HG02798 (cell line): ENCODE results near the gene CITED2.
A peak's percentile ranks its signal among the peaks of the same experiment; 100 is the strongest.

Experiments
- ATAC-seq: cut with Tn5 transposase; IDR thresholded peaks from one replicate; pipeline ENCODE4 v1.9.1; 2021; ENCODE audit warnings: mild to moderate bottlenecking; ENCODE audit not compliant: unreplicated experiment, poor library complexity

Gene CITED2

GRCh38 chr6:139388384-139388783, 13.9 kb upstream of the CITED2 start:
- ATAC-seq: no peak

GRCh38 chr6:139386404-139386803, 12.0 kb upstream of the CITED2 start:
- no peak for ATAC-seq

- ATAC-seq: no peak
These were observed 6.9 kb upstream of the CITED2 start for GRCh38 chr6:139381216-139381865.

- no peak for ATAC-seq
These were observed 6.2 kb upstream of the CITED2 start for GRCh38 chr6:139380611-139381010.

GRCh38 chr6:139380168-139380567, 5.7 kb upstream of the CITED2 start:
- ATAC-seq: no peak

- ATAC-seq: no peak
These were observed 4.5 kb upstream of the CITED2 start for GRCh38 chr6:139378882-139379341.

- ATAC-seq: no peak
These were observed 3.8 kb upstream of the CITED2 start for GRCh38 chr6:139378226-139378625.

- ATAC-seq: no peak
These were observed 2.3 kb upstream of the CITED2 start for GRCh38 chr6:139376604-139377218.

GRCh38 chr6:139376017-139376330, 1.5 kb upstream of the CITED2 start:
- ATAC-seq: no peak

- peak; percentile 59 for ATAC-seq
These were observed 973 bp upstream of the CITED2 start for GRCh38 chr6:139375226-139376016.

GRCh38 chr6:139373928-139374356, 506 bp downstream of the CITED2 start:
- ATAC-seq: no peak

GRCh38 chr6:139373154-139373927, 1.1 kb downstream of the CITED2 start:
- peak; percentile 22 for ATAC-seq

- no peak for ATAC-seq
These were observed 1.9 kb downstream of the CITED2 start for GRCh38 chr6:139372326-139373153.

- ATAC-seq: no peak
These were observed 2.8 kb downstream of the CITED2 start for GRCh38 chr6:139371421-139372203.

GRCh38 chr6:139370999-139371345, 3.5 kb downstream of the CITED2 start:
- ATAC-seq: no peak

- no peak for ATAC-seq
These were observed 4.0 kb downstream of the CITED2 start for GRCh38 chr6:139370283-139370998.

- no peak for ATAC-seq
These were observed 4.7 kb downstream of the CITED2 start for GRCh38 chr6:139369568-139370282.

- no peak for ATAC-seq
These were observed 5.4 kb downstream of the CITED2 start for GRCh38 chr6:139369068-139369467.
